Activated CD4-positive, alpha-beta T cell treated with anti-CD3 and anti-CD28 coated beads, Interleukin-2, Interleukin-6, amounts not matched to agents 100 ng/mL and 50 ng/mL, durations not matched to agents 16 hours and 8 hours (primary cell): ENCODE measurements around the gene UBE2E1.
A peak's percentile ranks its signal among the peaks of the same experiment; 100 is the strongest.

ENCODE experiments used
- DNase-seq: peaks from one replicate; pipeline ENCODE4 v3.0.0-alpha.2; 2020

Gene UBE2E1

DNA sequence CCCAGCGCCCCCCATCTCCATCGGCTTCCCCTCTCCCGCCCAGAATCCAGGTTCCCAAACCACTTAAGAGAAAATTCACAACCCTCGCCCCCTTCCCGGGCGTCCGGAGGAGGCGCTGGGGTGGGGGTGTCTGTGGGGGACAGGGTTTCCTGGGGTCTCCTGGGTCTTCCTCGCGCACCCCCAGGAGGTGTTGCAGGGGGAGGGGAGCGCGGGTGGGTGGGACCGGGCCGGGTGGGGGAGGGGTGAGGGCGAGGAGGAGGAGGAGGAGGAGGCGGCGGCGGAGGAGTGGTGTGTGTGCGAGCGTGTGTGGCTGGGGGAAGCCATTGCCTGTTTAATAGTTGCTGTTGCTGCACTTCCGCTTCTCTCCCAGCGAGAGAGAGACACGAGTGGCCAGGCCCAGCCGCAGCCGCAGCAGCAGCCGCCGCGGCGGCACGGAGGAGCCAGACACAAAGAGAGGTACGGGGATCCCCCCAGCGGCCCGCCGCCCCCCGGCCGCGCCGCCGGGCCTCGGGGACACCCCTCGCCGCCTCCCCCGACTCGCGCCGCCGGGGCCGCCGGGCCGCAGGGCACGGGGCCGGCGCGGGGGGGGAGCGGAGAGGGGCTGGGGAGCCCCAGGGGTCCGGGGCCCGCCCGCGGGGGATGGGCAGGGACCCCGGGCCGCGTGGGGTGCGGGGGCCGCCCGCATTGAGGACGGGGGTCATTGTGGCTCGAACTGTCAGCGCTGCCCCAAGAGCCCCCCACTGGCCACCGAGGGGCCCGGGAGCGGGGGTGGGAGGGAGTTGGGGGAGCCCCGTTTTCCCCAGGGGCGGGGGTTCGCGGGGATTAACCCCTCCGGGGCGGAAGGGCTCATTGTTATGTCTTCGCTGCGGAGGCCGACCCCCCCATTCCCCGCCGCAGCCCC lies at the start of gene UBE2E1:
Gene UBE2E1, plus strand, starts transcription at position 323 of the 901 bp plus-strand sequence. CDS start 1,315 bp downstream, outside the sequence.
- DNase-seq, result peak; percentile 79

DNA sequence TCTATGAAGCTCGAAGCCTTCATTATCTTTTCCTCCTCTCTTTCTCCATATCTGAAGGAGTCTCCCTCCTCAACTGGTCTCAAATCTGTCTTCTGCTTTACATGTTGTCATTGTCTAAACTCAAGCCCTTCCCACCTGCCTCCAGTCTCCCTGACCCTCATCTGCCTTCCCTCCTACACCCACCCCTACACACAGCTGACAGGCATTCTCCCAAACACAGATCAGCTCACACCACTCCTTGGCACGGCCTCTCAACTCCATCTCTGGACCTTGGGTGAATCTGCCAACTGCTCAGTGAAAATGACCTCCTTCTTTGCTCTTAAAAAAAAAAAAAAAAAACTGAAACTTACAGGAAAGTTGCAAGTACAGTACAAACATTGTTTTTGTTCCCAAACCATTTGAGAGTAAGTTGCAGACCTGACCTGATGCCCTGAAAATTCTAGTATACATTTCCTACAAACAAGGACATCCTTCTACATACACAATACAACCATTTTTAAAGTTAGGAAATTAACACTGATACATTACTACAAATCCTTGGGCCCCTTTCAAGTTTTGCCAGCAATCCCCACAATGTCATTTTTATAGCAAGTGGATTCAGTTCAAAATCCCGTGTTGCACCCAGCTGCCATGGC lies 49.4 kb upstream of the UBE2E1 start:
- DNase-seq, result no peak

DNA sequence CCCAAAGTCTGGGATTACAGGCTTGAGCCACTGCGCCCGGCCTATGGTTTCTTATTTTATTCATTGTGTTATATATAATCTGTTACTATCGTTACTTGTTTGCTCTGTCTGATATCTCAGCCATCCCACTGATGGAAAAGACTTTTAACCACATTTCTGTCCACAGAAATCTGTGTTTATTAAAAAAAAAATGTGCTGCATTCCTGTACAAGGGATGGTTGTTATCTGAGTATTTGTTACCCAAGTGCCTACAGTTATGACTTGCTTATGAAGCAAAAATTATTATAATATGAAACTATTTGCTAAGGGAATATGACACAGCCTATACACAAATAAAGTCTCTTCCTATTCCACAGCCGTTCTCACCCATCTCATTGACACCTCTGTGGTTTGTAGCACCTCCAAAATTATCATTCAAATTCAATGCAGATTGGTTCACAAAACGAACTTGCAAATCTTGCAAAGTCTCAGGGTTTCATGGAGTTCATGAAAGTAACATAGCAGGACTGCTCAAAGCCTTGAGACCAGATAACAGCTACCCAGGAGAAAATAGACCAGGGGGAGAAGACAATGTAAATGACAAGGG lies 47.4 kb upstream of the UBE2E1 start:
- peak; percentile 39 for DNase-seq

DNA sequence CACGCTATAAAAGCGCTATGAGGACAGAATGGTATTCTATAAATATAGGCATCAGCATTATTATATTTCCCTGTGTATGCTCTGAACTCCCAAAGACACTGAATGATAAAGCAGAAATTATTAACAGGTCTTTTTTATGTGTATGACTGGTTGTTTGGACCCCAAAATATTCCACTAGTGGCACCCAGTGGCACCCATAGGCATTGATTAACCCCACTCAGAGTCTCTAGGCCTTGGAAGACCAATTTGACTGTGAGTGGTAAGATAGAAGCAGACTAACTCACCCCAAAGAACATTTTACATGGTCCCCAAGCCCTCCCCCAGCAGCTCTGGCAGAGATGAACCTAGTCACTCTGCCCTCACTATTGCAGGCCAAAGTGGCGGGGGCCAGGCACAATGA lies 45.4 kb upstream of the UBE2E1 start:
- DNase-seq, result peak; percentile 3

DNA sequence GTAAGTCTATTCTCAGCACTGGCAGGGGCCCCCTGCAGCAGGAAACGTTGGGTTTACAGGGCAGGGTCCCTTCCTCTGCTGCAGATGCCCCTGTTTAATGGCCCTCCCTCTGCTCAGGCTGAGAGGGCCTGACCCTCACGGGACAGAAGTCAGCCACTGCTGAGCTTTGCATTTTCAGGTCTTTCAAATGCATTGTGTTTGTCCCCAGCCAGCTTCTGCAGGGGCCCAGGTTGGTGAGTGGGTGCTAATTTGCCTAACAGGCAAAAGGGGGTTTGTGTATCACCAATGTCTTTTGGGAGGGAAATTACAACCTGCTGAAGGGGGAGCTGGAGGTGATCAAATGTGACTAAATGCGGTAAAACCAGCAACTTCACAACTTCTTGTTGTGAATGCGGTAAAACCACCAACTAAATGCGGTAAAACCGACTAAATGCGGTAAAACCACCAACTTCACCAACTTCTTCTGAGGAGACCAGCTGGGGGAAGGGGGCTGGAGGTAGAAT lies 44.8 kb upstream of the UBE2E1 start:
- DNase-seq, result peak; percentile 67

DNA sequence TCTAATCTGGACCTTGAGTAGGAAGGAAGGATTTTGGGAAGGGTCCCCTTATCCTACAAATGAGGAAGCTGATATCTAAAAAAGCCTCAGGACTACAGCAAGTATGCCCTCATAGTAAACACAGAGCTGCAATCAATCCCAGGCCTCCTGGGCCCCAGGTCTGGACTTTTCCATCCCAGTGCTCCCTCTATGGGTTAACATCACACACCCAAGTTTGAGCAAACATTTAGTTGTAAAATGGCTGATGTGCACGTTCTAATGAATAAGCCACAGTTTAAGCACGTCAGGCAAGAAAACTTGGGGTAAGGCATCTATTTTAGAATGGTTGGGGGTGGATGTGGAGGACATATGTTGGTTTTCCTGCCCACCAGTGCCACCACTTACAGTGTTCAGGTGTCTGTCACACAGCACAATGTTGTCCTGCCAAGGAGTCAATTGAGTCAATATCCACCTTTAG lies 44.3 kb upstream of the UBE2E1 start:
- peak; percentile 50 for DNase-seq

DNA sequence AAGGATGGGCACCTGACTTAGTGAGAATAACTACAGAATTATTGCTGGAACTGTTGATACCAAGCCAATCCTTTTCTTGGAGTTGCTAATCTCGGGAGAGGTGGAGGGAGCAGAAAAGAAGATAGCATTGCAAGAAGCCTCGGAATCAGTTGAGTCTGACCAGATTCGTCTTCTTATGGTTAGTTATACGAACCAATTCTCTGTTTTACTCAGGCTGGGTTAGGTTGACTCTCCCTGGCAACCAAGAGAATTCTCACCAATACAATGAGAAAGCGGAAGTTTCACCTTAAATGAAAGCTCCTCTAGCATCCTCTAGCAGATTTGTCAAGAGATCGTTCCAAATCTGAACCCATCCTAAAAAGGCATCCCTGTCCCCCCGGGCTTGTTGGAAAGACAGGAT lies 43.5 kb upstream of the UBE2E1 start:
- DNase-seq, result peak; percentile 82

DNA sequence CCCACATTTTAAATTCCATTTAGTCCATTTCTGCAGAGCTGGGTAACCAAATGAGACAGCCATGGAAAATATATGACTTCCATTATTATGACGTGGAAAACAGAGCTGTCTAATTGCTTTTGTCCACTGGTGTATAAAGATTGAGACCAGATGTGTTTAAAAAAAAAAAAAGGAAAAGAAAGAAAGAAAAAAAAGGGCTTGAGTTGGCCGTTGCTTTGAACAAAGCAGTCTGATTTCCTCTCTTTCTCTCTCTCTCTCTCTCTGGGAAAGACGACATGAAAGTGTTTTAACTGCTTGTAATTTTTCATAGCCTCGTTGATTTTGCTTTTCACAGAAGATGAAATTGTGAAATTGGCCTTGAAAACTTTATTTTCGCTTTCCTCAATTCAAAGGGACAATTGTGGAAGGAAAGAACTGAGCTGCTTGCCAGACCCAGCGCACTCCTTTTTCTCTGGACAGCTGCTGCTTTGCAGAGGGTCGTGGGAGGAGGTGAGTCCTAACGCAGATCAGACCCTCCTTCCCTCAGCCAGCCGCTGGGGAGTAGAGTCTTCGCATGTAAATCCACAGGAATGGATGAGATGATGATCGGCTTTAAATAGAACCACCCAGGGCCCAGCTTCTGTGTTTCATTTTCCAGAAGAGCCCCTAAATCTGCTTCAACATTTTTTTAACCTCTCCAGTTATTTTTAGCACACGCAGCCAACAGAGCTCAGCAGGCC lies 42.8 kb upstream of the UBE2E1 start:
- DNase-seq, result no peak

DNA sequence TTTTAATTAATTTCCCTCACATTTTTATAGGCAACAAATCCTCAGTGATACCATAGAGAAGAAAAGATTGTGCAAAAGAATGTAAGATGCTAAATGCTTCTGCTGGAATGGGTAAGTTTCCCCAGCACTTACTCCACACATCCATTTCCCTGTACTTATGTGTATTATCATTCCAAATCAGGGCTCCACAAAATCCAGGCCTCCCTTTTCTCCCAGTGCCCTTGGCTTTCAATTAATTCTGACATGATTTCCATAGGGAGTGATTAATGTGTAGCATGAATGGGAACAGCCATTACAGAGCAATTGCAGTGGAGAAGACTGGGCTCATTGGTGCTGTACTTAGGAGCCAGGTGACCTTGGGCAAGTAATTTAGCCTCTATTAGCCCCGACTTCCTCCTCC lies 41.3 kb upstream of the UBE2E1 start:
- no peak for DNase-seq

DNA sequence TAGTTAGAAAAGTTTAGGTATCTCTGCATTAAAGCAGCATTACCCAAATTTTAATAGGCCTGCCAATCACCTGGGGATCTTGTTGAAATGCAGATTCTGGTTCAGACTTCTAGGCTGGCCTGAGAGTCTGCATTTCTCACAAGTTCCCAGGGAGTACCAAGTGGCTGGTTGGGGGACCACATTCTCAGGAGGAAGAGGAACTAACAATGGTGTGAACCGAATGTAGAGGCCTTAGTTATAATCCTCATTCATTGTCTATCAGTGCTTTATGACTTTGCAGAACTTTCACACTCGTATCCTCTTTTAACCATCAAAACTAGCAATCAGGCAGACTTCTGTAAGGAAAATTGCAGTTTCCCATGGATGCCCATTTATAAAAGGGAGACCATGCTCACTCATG lies 38.2 kb upstream of the UBE2E1 start:
- no peak for DNase-seq

DNA sequence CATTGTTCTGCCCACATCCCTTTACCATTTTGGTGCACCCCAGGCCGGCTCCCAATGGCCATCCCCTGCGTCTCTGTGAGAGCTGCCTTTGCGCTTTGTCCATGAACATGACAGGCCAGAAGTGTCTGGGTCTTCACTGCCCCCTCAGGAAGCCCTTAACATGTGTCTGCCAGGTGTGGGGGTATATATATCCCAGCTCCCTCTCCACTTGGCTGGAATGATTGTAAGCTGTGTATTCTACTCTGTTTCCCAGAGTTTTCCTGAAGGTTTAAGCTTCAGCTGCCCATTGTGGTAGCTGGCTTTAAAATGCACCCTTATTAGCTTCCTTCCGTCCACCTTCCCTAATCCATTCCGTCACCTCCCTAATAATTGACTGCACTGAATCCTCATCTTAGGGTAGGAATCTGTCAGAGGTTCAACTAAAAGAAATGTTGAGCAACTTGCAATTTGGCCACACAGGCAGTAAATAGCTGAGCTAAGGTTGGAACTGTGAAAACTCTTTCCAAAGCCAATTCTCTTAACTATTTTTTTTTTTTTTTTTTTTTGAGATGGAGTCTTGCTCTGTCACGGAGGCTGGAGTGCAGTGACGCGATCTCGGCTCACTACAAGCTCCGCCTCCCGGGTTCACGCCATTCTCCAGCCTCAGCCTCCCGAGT lies 30.4 kb upstream of the UBE2E1 start:
- DNase-seq, result no peak

DNA sequence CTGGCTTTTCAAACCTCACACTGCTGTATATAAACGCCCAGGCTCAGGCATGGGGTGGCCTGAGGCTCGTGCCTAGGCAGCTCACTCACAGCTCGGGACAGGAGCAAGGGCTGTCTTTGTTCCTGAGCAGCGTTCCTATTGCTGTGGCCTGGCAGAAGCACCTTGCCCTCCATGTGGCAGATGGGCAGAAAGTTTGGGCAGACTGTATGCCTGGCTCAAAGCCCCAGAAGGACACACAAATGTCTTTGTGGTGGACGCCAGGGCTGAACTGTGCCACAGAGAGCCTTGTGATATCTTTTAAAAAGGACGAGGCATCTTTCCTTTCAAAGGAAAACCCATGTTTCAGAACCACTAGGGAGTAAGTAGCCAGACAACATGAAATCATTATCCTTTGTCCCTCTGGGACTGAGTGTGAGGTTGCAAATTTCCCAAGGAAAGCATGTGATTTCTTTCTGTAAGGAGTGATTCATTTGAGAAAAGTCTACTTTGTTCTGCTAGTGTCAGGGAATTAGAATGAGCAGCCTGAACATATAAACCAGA lies 29.3 kb upstream of the UBE2E1 start:
- no peak for DNase-seq

DNA sequence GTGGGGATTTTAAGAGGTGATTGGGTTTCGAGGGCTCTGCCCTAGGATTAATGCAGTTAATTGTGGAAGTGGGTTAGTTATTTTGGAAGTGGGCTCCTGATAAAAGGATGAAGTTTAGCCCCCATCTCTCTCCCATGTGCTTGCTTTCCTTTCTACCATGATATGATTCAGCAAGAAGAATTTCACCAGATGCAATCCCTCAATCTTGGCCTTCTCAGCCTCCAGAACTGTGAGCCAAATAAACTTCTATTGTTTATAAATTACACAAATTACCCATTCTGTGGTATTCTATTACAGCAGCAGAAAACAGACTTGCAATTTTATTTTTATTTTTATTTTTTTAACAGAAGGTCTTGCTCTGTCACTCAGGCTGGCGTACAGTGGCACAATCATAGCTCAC lies 27.3 kb upstream of the UBE2E1 start:
- DNase-seq, result no peak

DNA sequence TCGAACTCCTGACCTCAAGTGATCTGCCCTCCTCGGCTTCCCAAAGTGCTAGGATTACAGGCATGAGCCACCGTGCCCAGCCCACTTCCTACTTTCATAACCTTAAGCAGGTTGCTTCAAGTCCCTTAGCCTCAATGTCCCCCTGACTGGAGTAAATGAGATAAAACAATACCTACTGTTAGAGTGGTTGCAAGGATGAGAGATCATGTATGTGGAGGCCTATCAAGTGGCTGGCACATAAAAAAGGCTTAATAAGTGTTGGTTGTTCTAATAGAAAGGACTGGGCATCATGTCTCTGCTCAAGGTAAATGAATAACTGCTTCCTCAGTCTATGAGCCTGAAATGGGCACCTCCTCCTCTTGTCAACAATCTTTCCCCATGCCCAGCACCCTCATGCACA lies 25.9 kb upstream of the UBE2E1 start:
- no peak for DNase-seq

DNA sequence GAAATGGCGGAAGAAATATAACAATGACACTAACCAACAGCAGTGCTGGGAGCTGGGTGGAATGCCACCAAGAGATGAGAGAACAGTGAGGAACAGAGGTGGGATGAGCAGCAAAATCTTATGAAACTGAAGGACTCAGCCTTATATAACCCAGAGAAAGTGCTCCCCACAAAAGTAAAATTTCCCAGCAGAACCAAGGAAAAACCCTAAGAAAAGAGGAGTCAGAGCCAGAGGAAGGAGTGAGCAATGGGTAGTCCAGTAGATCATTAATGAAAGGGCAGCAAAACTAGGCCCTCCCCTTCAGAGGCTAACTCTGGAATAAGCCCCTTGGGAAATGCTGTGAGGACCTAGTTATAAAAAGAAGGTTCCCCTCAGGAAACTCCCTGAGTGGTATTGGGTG lies 24.7 kb upstream of the UBE2E1 start:
- no peak for DNase-seq

DNA sequence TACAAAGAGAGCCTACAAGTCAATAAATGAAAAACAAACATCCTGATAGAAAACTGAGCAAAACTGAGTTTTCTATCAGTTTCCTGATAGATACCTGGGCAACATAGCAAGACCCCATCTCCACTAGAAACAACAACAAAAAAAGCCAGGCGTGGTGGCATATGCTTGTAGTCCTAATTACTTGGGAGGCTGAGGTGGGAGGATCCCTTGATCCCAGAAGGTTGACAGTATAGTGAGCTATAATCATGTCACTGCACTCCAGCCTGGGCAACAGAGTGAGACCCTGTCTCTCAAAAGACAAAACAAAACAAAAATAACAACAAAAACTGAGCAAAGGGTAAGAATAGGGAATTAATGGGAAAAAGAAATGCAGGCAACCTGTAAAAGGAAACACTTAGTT lies 23.9 kb upstream of the UBE2E1 start:
- DNase-seq, result no peak

DNA sequence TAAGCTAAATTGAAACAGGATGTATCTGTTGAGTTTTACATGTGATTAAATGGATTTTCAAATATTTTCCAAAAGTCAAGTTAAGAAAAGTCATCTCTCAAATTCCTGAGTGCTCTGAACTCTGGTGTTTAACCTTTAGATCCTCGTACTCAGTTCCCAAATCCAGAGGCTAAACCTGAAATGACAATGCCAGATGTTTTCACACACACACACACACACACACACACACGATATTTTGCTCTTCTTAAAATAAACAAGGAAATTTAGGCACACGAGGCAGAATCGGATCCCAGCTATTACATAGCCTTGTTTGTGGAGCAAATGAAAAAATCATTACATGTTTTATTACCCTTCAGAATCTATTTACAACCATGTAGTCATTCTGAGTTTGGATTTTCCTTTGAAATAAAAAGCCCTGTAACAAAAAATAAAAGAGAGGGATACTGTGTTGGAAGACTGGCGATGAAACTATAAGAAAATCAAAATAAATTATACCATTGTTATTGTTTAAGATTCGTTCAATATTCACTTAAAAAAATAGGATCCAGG lies 20.6 kb upstream of the UBE2E1 start:
- DNase-seq, result no peak

DNA sequence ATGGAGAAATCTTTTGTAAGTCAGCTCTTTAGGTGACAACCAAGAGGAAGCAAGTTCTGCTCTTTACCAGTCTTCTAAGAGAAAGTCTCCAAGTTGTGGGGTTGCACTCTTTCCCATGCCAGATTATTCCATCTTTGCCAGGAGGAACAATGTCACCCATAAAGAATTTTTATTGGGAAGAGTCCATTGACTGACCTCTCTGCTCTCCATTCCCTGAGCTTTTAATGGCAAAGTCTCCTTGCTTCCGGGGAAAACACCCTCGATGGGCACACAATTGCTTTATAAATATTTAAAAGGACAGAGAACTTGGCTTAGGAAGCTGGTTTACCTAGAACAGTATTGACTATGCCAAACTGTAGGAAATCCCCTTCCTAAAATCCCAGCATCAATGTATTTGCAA lies 19.9 kb upstream of the UBE2E1 start:
- no peak for DNase-seq

DNA sequence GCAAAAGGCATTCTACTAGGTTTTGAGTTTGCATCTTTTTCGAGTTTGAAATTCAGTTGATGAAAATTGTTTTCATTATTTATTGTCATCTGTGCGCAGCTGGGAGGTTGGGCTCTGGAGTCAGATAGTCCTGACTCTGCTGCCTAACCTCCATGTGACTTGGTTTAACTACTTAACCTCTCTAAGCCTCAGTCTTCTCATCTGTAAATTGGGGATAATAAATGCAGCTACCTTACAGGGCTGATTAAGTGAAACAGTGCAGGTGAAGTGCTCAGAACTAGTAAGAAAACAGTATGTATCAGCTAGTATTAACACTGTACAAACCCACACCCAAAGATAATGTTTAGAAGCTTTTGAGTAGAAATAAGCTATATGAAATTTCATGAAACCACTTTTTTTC lies 14.1 kb upstream of the UBE2E1 start:
- DNase-seq, result no peak

DNA sequence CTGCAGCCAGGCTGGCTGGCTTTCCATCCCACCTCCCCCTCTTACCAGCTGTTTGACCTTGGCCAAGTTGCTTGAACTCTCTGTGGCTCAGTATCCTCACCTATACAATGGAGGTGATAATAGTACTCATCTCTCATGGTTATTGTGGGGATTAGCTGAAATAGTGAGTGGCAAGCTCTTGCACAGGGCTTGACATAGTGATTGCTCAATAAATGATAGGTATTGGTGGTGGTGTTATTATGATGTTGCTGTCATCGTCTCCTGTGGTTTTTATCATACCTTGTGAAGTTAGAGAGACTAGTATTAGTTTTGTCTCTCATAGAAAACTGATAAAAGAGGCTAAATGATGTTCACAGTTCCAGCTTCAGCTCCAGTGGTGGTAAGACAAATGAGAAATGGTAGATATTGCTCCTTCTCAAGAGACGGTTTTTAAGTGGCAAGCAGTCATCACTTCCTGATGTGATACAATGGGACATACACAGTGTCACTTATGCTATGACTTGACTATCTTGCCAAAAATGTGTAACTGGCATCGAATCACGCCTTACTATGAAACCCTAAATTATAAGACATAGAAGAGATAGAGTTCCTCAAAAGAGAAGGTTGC lies 12.1 kb upstream of the UBE2E1 start:
- peak; percentile 23 for DNase-seq

DNA sequence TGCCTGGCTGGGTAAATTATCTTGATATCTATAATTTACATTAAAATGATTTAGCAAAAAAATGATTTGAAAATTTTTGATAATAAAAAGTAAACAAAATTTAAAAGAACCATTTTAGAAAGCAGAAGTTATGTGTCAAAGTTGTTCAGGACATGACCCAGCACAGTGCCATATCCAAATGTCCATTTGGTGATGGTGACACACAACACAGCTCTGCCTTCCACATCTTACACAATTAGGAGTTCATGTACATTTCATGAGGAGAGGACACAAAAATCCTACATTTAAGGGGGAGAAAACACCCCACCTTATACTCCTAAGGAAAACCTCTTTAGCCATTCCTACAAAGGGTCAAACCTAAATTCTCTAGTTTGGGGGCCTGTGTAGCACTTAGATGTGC lies 10.7 kb upstream of the UBE2E1 start:
- DNase-seq, result no peak

DNA sequence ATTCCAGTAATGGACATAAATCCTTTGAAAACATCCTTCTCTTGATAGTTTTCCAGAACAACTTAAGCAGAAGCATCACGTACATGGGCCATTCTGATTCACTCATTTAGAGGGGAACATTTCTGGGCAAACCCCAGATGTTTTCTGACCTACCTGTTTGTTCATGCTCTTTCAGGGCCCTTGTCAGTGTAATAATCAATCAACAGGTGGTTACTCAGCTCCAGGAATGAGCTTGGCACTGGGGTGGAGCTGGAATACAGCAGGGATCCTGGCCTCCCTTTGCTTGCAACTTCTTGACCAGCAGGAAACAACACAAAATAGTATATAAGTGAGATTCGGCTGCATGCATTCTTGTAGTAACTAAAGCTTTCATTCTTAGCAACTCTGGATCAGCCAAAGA lies 9.2 kb upstream of the UBE2E1 start:
- no peak for DNase-seq
